Mucosa of descending colon (tissue), 3 donors: ENCODE data around the gene VCAM1. TPM values are rescaled to one million over a fixed set of nuclear protein-coding genes. Genes with fewer than 3 reads are reported as not detected.

Source experiments
- ATAC-seq: fragments of 200-7000 bp; cut with Tn5 transposase; one replicate; pipeline ENCODE4 v1.9.1; 2020; ENCODE audit warnings: mild to moderate bottlenecking, moderate library complexity
- DNase-seq, 3 donors: peaks; one replicate each; pipeline ENCODE4 v3.0.0-alpha.2; 2020
- H3K36me3 ChIP-seq: fragments of 200-600 bp; one replicate; pipeline ENCODE4 v1.8.0; 2021; ENCODE audit warnings: low read depth, mild to moderate bottlenecking
- H3K4me1 ChIP-seq: fragments of 200-600 bp; one replicate; pipeline ENCODE4 v1.8.0; 2021; ENCODE audit warnings: low read depth, mild to moderate bottlenecking
- H3K4me3 ChIP-seq: fragments of 200-600 bp; one replicate; pipeline ENCODE4 v1.8.0; 2021; ENCODE audit warnings: mild to moderate bottlenecking
- H3K9me3 ChIP-seq: fragments of 200-600 bp; one replicate; pipeline ENCODE4 v1.8.0; 2021; ENCODE audit warnings: mild to moderate bottlenecking
- intact Hi-C, 2 donors: fragments of 100-400 bp; cut with DNase I in 1 of 2; cut with micrococcal nuclease in 1 of 2; formaldehyde crosslinking; loops; one replicate each; pipeline versions ENCODE4 v1.11.0 to v1.11.1; 2022; cut with DNase I, micrococcal nuclease
- total RNA-seq, 3 donors: library from RNA; stranded (reverse); fragmentation: NEBNext Ultra II Directional in 2 of 3; extraction: Animal tissue kit (Norgen Biotek cat#: 25700) in 2 of 3; gene quantifications; one replicate each; pipeline versions ENCODE4 v1.2.1 to v1.2.4, GENCODE V29; 2021 to 2023
- TF ChIP-seq, protein P1 (sequence below): fragments of 200-600 bp; IDR thresholded peaks from one replicate; pipeline ENCODE4 v1.8.0; 2022; ENCODE audit warnings: antibody characterized with exemption, mild to moderate bottlenecking
- donor health status: DM: no; HTN: no; CAD: no; lungs with moderate emphysema.
- donor health status: DM: no; HTN: no; CAD: no.
- donor health status: DM: no; HTN: yes; CAD: no.

VCAM1 gene
- total RNA-seq, 3 donors from 2014 or later = 4.0 to 9.4 (median 6.5) TPM

DNA sequence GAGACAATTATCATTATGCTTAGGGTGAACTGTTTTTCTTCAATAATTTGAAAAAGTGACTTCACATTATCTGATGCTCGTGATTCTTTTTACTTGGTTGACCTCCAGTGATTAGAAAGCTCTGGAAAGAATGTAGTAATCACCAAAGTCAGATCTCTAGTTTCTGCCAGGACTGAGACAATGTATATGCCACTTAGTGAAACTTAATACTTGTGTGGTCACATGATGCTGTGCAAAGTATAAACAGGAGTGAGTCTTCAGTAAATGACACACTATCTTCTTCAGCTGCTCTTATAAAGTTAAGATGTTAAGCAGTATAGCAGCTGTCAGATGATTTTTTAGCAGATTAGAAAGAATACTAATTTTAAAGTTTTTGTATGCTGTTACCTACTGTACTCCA, 17.2 kb downstream of the VCAM1 start:
- TF ChIP-seq, protein P1, sequence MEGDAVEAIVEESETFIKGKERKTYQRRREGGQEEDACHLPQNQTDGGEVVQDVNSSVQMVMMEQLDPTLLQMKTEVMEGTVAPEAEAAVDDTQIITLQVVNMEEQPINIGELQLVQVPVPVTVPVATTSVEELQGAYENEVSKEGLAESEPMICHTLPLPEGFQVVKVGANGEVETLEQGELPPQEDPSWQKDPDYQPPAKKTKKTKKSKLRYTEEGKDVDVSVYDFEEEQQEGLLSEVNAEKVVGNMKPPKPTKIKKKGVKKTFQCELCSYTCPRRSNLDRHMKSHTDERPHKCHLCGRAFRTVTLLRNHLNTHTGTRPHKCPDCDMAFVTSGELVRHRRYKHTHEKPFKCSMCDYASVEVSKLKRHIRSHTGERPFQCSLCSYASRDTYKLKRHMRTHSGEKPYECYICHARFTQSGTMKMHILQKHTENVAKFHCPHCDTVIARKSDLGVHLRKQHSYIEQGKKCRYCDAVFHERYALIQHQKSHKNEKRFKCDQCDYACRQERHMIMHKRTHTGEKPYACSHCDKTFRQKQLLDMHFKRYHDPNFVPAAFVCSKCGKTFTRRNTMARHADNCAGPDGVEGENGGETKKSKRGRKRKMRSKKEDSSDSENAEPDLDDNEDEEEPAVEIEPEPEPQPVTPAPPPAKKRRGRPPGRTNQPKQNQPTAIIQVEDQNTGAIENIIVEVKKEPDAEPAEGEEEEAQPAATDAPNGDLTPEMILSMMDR = no peak
- H3K4me3 ChIP-seq = no peak overlapping the region

DNA sequence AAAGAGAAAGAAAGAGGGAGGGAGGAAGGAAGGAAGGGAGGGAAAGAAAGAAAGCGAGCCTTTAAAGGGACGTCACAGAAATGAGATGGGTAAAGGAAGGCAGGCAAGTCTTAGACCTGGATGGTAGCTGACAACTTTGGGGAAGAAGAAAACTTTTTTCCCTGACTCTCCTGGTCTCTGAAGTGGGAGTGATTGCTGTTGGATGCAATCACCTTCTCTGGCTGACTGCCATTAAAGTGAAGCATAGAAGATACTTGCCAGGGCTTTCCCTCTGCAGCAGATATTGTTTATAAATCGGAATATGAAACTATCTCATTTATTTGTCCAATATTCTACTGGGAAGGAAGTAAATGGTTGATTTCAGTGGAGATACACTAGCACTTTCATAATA, 27.0 kb downstream of the VCAM1 start:
- intact Hi-C loops = no loop called here
- no peak for ATAC-seq
- no peaks in the 10 kb centered on the region for H3K9me3 ChIP-seq
- no peaks in the 10 kb centered on the region for H3K36me3 ChIP-seq
- H3K4me3 ChIP-seq = no peak overlapping the region
- TF ChIP-seq, protein P1 = no peak
- no peak for DNase-seq
- no peaks in the 10 kb centered on the region for H3K4me1 ChIP-seq

More for the DNA sequence above, 17.2 kb downstream of the VCAM1 start:
- H3K36me3 ChIP-seq = no peaks in the 10 kb centered on the region
- DNase-seq (no peak), ATAC-seq (no peak)
- no peaks in the 10 kb centered on the region for H3K4me1 ChIP-seq
- H3K9me3 ChIP-seq = no peaks in the 10 kb centered on the region
- intact Hi-C loops = no loop called here

DNA sequence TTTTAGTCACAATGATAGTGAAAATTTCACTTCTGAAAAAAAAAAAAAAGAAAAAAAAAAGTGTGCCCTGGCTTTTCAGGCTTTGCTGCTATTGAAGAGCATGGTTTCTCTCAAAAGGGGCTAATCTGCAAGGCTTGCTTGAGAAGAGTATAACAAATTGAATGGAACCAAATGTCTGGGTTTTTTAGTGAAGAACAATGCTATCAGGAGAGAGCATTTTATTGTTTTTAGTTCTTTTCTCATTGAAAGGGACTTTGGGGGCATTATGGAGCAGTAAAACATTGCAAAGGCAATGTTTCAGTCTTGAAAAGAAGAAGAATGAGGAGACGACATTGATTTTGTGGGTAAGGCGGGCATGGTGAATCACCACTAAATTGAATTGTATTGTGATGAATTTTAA, 28.2 kb downstream of the VCAM1 start:
- intact Hi-C loops = no loop called here
- Histone ChIP-seq H3K4me1 (no peaks in the 10 kb centered on the region), H3K9me3 (no peaks in the 10 kb centered on the region), H3K36me3 (no peaks in the 10 kb centered on the region), H3K4me3 (no peak overlapping the region)
- ATAC-seq (no peak), DNase-seq (no peak)
- TF ChIP-seq, protein P1 = no peak

DNA sequence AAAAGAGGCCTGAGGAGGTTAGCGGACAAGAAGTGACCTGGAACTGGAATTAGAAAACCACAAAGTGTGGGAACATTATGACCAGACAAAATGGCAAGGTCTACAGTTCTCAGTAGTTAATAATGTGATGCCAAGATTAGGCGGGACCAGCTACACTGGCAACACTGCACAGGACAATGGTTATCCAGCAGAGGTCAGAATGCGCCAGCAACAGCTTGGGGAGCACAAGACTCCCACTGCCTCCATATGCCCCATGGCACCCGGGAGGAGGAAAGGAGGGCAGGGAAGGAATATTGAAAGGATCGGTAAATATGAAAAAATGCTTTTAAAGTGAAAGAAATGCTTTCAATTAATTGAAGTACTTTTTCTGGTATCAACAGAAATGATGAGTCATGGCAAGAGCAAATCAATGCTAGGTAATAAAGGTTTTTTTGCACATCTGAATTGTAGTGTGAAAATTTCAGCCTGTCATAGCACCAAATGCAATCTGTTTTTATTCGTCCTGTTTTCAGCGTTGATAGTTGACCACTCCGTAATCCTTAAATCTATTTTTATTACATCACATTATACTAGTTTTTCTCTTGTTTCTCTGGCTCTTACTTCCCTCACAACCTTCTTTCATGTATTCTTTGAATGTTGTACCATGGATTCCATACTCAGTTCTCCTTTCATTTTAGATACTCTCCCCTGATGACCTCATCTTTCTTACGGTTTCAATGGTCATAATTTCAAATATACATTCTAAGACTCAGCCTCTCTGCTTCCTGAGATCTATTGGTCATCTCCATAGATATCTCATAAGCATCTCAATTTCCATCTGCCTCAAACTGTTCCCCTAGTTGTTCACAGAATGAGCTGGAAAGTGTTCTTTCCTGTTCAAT, 30.7 kb downstream of the VCAM1 start:
- intact Hi-C loops = no loop called here
- Histone ChIP-seq H3K9me3 (no peaks in the 10 kb centered on the region), H3K4me1 (no peaks in the 10 kb centered on the region), H3K36me3 (no peaks in the 10 kb centered on the region), H3K4me3 (no peak overlapping the region)
- ATAC-seq = no peak
- DNase-seq = no peak
- TF ChIP-seq, protein P1 = no peak

DNA sequence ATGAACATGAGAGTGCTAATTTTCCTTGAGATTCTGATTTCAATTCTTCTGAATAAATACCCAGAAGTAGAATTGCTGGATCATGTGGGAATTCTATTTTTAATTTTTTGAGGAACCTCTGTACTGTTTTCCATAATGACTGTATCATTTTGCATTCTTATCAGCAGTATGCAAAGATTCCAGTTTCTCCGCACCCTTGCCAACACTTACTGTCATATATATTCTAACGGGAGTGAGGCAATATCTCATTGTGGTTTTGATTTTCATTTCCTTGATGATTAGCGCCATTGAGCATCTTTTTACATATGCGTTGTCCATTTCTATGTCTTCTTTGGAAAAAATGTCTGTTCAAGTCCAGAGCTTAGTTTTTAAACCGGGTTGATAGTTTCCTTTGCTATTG, 33.2 kb downstream of the VCAM1 start:
- H3K4me1 ChIP-seq = no peaks in the 10 kb centered on the region
- intact Hi-C loops = no loop called here
- ATAC-seq (no peak), DNase-seq (no peak)
- H3K36me3 ChIP-seq = no peaks in the 10 kb centered on the region
- H3K9me3 ChIP-seq = no peaks in the 10 kb centered on the region
- TF ChIP-seq, protein P1 = no peak
- no peak overlapping the region for H3K4me3 ChIP-seq
